Stimulated activated CD4-positive, alpha-beta T cell treated with anti-CD3 and anti-CD28 coated beads, Interleukin-2, amount 100 ng/mL, for 48 hours (primary cell): ENCODE measurements around the gene TTC16.

Experiments
- DNase-seq, 2 donors: peaks; one replicate each; pipeline ENCODE4 v3.0.0-alpha.2; 2020

TTC16 gene

GRCh38 chr9:127698985-127699670 lies 16.8 kb upstream of the TTC16 start:
- DNase-seq = peak; percentile 81 to 82

DNA sequence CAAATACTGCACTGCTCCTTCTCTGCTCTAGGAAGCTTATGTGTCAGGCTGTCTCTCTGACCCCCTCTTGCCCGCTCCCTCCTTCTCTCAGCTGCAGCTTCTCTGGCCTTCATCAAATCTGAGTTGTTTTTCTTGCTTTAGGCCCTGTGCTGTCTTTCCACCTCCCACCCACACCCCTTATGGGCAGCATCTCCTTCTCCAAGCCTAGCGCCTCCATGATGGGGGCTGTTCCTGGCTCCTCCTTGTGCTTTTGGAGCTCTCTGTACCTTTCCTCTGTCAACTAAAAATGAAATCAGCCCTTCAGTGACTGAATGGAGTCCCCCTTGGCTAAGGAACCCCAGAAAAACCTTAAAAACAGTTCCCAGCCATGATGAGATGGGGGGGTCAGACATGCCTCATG lies 15.7 kb upstream of the TTC16 start:
- no peak for DNase-seq

- DNase-seq = no peak
These were observed 15.2 kb upstream of the TTC16 start for GRCh38 chr9:127700594-127701255.

DNA sequence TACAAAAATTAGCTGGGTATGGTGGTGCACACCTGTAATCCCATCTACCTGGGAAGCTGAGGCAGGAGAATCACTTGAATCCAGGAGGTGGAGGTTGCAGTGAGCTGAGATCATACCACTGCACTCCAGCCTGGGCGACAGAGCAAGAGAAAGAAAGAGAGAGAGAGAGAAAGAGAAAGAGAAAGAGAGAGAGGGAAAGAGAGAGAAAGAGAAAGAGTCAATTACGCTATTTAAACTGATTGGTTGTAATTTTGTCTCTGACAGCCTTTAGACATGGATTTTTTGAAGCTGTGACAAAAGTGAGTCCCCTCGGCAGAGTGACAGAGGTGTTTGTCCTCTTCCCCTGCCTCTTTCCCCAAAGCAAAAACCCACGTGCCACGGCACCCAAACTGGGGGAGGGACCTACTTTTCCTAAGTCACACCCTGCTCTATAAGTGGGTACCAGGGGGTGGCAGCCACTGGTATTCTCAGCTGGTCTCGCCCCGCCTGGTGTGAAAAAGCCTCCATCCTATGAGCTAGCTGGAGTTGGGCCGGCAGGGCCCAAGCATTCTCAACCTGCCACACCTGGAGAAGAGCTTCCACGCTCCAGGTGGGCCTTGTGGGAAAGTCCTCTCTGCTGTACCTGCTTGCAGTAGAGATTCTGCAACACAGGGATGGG lies 12.5 kb upstream of the TTC16 start:
- DNase-seq = no peak

DNA sequence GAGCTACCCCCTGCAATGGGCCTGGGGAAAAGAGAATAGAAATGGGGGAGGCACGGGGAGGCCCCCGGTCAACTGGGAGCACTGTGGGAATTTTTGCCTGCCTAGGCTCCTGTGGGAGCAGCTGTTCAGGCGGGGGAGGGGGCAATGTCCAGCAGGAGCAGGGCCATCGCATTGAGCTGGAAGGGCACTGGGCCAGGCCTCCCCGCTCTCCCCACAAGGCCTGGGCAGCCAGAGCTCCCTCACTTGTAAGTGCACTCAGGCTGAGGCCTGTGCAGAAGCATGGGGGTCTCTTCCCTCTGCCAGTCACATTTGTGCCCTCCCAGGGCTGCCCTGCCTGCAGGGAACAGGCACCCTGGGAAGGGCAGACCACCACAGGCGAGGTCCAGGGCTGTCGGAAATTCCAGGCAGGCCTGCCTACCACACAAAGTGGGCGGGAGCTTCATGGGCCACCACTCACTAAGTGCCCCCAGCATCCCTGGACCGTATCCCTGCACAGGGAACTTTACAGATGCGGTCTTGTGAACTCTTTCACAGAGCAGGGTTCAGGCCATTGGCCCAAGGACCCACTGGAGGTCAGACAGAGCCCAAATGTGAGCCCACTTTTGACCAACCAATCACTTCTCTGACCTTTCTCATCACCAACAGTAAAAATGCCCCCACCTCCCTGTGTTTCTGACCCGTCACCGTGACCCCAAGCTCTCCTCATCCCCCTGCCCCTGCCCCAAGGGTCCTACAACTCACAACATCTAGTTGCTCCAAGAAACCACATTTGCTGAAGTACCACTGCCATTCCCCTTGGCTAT lies 10.1 kb upstream of the TTC16 start:
- no peak for DNase-seq

DNA sequence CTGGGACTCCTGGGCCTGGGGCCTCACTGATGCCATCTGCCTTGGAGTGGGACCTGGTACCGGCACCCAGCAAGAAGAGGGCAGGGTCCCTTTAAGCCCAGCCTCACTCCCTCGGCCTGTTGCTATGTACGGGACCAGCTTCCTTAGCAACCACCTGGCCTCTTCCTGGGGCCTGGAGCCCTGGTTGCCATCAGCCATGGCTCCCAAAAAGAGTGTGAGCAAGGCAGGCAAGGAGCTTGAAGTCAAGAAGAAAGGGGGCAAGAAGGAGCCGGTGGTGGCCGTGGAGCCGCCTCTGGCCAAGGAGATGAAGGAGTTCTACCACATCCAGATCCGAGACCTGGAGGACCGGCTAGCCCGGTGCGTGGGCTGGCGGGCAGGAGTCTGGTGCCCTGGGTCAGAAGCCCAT lies 9.0 kb upstream of the TTC16 start, which contains the start of gene CFAP157:
Gene CFAP157 (plus strand): TSS at position 153 of the 406 bp plus-strand sequence. CDS start 44 bp downstream, at position 197.
- no peak for DNase-seq

DNA sequence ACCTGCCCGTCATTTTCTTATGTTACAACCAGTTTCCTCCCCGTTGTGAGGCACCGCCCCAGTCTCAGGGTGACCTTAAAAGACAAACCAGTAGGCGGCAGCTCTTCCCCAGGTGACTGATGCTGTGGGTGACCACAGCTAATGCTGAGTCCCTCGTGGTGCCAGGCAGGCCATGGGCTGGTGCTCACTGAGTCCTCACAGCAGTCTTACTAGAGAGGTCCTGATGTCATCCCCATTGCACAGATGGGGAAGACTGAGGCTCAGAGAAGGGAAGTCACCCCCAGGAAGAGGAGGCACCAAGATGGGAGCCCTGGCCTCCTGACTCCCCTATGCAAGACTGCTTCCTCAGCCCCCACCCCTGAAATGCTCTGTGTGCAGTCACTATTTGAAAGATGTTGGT lies 8.1 kb upstream of the TTC16 start:
- DNase-seq = no peak

DNA sequence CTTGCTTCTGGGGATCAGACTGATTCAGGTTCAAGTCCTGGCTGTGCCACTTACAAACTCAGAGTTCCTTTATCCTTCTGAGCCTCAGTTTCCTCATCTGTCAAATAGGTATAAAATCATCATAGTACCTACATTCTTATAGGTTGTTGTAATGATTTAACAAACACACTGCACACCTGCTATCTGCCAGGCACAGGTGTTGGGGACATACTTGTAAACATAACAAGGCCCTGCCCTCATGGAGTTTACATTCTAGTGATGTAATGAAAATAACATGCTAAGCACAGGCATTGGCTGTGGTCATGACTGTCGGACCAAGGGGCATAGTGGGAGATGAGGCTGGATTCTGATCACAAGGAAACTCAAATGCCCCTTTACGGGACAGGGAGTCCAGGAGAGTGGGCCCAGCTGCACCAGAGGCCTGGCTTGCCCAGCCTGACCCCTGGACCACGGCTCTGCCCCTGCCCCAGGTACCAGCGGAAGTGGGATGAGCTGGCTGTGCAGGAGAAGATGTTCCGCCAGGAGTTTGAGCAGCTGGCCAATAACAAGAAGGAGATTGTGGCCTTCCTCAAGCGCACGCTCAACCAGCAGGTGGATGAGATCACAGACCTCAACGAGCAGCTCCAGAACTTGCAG lies 6.8 kb upstream of the TTC16 start:
- DNase-seq = no peak

DNA sequence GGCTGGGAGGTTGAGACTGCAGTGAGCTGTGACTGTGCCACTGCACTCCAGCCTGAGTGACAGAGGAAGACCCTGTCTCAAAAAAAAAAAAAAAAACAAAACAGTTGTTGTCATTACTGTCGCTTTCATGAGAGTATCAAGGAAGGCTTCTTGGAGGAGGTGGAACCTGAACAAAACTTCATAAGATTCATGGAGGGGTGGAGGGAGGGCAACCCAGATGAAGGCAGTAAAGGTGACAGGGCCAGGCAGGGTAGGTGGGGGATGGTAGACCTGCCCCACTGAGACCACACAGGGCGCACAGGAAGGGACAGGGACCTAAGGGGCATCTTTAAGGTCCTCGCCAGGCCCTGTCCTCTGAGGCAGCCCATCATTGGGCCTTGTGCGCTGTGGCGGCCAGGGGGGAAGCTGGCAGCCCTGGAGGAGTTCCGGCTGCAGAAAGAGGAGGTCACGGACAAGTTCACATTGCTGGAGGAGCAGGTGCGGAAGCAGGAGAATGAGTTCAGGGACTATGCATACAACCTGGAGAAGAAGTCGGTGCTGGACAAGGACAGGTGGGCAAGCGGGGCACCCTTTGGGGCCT lies 5.6 kb upstream of the TTC16 start:
- DNase-seq = no peak

DNA sequence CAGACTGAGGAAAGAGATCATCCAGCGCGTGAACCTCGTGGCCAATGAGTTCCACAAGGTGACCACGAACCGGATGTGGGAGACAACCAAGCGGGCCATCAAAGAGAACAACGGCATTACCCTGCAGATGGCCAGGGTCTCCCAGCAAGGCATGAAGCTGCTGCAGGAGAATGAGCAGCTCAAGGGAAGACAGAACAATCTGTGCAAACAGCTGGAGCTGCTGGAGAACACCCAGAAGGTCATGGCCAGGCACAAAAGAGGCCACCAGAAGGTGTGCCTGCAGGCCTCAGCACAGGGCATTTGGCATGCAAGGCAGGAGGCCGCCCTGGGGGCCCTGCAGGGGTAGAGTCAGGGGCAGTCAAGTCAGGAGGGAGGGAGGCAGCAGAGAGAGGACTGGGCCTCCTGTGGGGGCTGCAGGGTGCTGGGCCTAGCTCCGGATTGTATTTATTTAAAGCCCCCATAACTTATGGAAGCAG lies 4.6 kb upstream of the TTC16 start:
- DNase-seq = no peak

- no peak for DNase-seq
These were observed 4.0 kb upstream of the TTC16 start for GRCh38 chr9:127711831-127712274.

DNA sequence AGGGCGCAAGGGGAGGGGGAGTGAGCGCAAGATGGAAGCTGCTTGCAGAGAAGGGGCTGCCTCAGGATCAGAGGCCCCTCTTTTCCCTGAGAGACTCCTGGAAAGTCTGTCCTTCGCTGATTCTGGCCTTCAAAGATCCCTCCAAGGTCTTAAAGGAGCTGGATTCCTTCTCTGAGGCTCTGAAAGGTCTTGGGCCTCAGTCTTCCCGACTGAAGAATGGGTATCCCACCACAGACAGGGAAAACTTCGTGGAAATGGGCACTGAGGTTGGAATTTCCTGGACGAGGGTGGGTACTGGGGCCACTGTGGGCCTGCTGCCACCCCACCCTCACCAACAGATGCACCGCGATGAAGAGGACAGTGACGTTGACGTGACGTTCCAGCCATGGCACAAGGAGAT lies 3.5 kb upstream of the TTC16 start:
- no peak for DNase-seq

GRCh38 chr9:127712867-127713266 lies 3.0 kb upstream of the TTC16 start:
- DNase-seq = no peak

DNA sequence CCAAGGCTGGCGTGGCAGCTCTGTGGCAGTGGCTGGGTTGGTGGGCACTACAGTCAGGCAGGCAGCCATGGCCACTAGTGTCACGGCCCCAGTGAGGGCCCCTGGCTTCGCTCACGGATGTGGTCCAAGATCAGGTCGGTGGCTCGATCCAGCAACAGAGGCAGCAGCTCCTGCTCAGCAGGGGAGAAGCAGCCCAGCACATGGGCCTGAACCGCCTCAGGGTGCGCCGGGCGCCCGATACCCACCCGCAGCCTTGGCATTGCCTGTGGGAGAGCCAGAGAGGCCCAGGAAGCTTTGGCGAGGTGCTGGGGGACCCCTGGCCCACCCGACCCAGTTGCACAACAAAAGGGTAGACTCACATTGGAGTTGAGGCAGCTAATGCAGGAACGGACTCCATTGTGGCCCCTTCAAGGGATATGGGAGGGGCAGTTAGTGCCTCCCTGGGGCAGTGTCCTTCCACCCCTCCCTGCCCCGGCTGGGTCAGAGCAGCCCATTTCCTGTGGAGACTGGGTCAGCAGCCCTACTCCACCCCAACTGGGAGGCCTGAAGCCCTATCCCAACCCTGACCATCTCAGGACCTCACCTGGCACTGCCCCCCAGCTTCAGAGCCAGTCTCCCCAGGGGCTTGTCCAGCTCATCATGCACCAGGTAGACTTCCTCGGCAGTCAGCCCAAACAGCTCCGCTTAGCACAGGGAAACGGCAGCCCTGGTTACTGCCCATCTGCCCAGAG lies 1.7 kb upstream of the TTC16 start:
- DNase-seq = no peak

- peak in 1 of 2 donors; percentile 11 for DNase-seq
These were observed 869 bp upstream of the TTC16 start for GRCh38 chr9:127714951-127715469.

DNA sequence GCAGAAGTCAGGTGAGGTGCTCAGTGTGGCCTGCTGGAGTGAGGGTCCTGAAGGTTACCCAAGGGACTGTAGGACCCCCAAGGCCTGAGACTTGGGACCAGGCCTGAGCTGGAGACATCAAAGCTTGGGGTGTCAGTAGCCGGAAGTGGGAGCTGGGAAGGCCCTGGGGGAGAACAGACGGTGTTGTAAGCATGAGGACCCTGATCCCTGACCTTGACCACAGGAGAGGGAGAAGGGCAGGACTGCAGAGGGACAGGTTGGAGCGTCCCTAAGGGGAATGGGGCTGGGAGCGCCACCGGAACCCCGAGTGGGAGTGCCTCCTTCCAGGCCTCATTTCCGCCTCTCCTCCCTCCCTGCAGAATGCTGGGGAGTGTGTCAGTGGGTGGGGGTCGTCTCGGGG lies 533 bp downstream of the TTC16 start:
- DNase-seq = no peak

DNA sequence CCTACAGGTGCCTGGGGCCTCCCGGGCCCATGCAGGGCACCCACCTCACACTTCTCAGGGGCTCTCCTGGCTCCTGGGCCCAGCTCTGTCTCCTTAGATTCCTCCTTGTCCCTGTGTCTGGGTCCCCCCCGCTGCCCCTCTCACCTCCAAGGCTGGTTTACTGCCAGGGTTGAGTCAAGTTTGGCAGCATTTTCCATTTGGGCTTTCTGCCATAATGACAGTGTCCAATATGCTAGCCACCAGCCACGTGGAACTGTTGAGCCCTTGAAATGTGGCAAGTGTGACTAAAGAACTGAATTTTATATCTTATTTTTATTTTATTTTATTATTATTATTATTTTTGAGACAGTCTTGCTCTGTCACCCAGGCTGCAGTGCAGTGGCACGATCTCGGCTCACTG lies 1.9 kb downstream of the TTC16 start:
- no peak for DNase-seq

DNA sequence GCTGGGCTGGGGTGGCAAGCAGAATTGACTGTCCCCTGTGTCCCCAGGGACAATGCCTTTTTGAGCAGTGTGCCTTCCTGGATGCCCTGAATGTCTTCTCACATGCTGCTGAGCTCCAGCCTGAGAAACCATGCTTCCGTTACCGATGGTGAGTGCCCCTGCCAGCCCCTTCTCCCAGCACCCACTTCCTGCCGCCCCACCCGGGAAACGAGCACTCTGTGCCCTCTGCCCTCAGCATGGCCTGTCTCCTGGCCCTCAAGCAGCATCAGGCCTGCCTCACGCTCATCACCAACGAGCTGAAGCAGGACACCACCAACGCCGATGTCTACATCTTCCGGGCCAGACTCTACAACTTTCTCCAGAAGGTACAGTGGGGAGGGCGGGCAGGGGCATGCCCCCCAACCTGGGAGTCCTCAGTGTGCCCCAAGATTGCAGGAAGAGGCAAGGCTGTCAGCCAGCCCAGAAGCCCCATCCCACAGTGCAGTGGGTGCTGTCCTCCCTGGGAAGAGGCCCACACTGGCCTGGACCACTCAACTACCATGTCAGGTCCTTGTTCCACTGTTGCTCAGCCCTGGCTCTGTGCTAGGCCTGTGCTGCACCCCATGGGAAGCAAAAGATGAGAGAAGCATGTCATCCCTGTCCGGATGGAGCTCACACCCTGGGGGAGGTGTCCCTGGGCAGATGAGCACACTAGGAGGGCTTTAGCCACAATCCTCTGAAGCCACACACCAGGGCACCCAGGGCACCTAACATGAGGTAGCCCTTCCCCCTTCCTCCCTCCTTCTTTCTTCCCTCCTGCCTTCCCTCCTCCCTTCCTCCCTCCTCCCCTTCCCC lies 4.4 kb downstream of the TTC16 start:
- no peak for DNase-seq

- DNase-seq = no peak
These were observed 5.0 kb downstream of the TTC16 start for GRCh38 chr9:127720865-127721227.

- no peak for DNase-seq
These were observed 5.5 kb downstream of the TTC16 start for GRCh38 chr9:127721391-127721821.
